HG03521 (cell line): ENCODE data around the gene OTUD6A.
"Not testable (repeated sequence)": the region's sequence is repeated elsewhere in the genome, so short reads cannot be mapped to it uniquely, and the experiment has no call there.

Source experiments
- ATAC-seq: cut with Tn5 transposase; IDR thresholded peaks from one replicate; pipeline ENCODE4 v1.9.1; 2021; ENCODE audit warnings: mild to moderate bottlenecking, moderate library complexity; ENCODE audit not compliant: unreplicated experiment

The OTUD6A gene

GRCh38 chrX:70044541-70045245, 17.6 kb upstream of the OTUD6A start:
- ATAC-seq: no peak

GRCh38 chrX:70046978-70047377, 15.3 kb upstream of the OTUD6A start:
- no peak for ATAC-seq

- no peak for ATAC-seq
These were observed 12.9 kb upstream of the OTUD6A start for GRCh38 chrX:70049406-70049805.

- ATAC-seq: no peak
These were observed 12.3 kb upstream of the OTUD6A start, which contains the start of gene AWAT2 for GRCh38 chrX:70049925-70050324. Gene AWAT2 (minus strand): TSS chrX:70049938. CDS start chrX:70049932, 6 bp downstream.

- ATAC-seq: no peak
These were observed 9.2 kb upstream of the OTUD6A start for GRCh38 chrX:70052895-70053615.

- ATAC-seq: no peak
These were observed 7.9 kb upstream of the OTUD6A start for GRCh38 chrX:70054391-70054790.

GRCh38 chrX:70062961-70063550, 799 bp downstream of the OTUD6A start:
- no peak for ATAC-seq

- ATAC-seq: no peak
These were observed 4.4 kb downstream of the OTUD6A start for GRCh38 chrX:70066646-70067045.

- no peak for ATAC-seq
These were observed 17.0 kb downstream of the OTUD6A start for GRCh38 chrX:70079297-70079696.

GRCh38 chrX:70079870-70080269, 17.6 kb downstream of the OTUD6A start:
- ATAC-seq: no peak

- ATAC-seq: no peak
These were observed 20.5 kb downstream of the OTUD6A start for GRCh38 chrX:70082723-70083122.

- no peak for ATAC-seq
These were observed 22.5 kb downstream of the OTUD6A start for GRCh38 chrX:70084592-70085240.

- no peak for ATAC-seq
These were observed 25.8 kb downstream of the OTUD6A start for GRCh38 chrX:70087857-70088630.

- ATAC-seq: no peak
These were observed 26.5 kb downstream of the OTUD6A start for GRCh38 chrX:70088751-70089150.

GRCh38 chrX:70089604-70090297, 27.5 kb downstream of the OTUD6A start:
- ATAC-seq: no peak

GRCh38 chrX:70092247-70092646, 30.0 kb downstream of the OTUD6A start:
- no peak for ATAC-seq

GRCh38 chrX:70096052-70096451, 33.8 kb downstream of the OTUD6A start:
- no peak for ATAC-seq

GRCh38 chrX:70105229-70105628, 43.0 kb downstream of the OTUD6A start:
- no peak for ATAC-seq

GRCh38 chrX:70111436-70112026, 49.3 kb downstream of the OTUD6A start:
- ATAC-seq: not testable (repeated sequence)
